Stimulated activated CD8-positive, alpha-beta memory T cell treated with anti-CD3 and anti-CD28 coated beads, Interleukin-15, amount 100 ng/mL, for 1 hour (primary cell): Measurements from ENCODE around the gene CRIM1.

Experiments
- DNase-seq: peaks from one replicate; pipeline ENCODE4 v3.0.0-alpha.2; 2020; ENCODE audit warnings: low read depth

CRIM1 gene

DNA sequence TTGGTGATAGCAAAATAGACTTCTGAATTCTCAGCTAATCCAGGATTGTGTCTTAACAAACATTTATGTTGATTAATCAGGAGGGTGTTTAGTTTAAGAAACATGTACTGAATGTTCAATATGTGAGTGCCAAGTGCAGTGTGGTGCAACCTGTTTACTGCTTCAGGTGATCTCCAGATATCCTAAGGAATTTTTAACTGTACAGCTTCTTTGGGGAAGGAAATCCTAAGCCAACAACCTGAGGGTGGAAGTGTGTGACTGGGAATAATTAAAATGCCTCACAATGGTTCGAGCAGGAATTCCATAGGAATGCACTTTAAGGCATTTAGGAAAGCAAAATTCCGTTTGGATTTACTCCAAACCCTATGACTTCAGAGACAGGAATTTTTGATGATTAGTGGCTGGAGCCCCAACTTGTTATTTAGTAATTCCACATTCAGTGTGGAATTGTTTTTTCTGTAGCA is 16.4 kb downstream of the CRIM1 start:
- DNase-seq, result no peak

DNA sequence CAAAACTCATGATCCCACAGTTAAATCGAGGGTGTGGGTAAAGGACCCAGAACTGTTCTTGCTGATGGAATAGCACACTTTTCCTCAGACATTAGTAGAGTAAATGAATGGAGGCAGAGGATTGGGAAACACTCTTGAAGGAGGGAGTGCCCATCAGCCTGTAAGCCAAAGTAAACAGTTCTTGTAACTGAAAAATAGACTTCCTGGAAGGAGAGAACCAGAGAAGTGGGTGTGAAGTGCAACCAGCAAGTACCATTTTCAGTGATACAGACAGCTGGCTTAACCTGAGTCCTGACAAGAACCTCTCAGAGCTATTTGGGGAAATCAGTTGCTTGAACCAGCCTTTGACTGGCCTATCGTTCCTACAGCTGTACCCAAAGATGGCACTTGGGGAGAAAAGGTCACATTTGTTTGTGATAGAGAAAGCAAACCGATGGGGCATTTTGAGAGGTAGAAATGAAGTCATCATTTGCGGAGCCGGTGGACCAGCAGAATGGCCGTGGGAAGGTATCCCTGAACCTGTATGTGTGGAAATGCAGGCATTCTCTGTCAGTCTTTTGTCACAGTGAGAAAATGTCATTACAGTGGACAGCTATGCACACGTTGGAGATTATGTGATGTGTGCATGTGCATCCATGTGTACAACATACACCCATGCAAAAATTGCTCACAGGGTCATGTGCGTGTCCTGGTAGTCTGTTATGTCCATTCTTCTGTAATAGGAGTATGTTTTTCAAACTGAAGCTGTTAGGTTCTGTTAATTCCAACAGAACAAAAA is 17.8 kb downstream of the CRIM1 start:
- no peak for DNase-seq

DNA sequence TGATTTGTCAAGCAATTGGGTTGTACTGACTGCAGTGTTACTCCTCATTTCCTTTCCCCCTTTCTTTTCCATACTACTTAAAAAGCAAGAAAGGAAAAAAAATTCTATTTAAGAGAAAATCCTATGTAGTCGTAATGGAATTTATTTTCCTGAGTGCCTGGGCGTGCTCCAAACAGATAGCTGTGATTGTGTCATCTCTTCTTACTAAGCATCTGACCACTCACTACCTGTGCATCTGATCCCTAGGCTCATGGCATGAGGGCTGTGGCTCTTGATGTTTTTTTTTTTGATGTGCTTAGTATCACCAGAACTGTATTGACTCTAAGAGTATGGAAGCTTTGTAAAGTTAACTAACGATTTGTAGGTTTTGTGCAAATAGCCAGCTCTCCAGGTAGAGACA is 19.0 kb downstream of the CRIM1 start:
- no peak for DNase-seq

DNA sequence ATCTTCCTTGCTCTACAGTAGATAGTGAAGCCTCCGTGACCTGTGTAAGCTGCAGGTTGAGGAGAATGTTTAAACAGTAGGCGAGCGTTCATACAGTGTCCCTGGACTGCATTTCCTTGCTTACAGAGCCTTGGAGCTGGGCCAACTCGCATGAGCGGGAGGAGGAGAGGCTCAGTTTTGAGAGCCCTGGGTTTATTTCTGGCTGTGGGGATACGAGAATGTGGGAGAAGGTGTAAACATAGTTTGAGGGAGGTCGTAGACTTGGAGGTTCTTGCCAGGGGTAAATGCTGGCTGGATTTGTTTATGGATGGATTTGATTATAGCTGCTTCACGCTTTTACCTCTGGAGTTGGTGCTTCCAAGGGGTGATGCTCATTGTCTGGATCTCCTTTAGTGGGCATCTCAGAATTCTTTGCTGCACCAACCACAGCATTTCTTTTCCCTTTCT is 20.8 kb downstream of the CRIM1 start:
- no peak for DNase-seq

DNA sequence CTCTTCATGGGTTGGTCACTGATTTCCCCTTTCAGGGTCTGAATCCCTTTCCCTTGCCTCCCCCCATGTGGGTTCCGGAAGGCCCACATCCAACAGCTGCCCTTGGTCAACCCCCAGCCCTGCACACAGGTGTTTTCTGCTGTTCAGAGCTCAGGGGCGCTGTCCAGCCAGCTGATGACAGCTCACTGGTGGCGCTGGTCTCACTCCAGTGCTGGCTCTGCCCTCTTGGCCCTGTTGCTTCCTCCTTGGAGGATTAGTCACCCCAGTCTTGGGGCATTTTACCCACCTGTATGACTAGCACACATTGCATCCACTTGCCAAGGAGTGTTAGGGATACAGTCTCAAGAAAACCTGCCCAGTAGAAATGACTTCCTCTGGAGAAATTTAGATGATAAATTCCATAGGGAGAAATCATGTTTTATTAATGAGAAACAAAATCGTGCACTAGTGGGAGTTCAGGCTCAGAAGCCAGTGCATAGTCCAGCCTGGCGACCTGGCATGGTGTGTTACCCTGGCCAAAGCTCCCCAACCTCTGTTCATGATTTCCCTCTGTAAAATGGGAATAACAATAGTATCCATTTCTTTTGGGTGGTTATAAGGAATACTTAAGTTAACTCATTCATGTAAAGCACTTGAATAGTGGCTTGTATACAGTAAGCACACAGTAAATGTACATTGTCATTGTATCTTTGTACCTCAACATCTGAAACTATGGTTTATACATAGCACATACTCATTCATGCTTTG is 21.6 kb downstream of the CRIM1 start:
- no peak for DNase-seq

DNA sequence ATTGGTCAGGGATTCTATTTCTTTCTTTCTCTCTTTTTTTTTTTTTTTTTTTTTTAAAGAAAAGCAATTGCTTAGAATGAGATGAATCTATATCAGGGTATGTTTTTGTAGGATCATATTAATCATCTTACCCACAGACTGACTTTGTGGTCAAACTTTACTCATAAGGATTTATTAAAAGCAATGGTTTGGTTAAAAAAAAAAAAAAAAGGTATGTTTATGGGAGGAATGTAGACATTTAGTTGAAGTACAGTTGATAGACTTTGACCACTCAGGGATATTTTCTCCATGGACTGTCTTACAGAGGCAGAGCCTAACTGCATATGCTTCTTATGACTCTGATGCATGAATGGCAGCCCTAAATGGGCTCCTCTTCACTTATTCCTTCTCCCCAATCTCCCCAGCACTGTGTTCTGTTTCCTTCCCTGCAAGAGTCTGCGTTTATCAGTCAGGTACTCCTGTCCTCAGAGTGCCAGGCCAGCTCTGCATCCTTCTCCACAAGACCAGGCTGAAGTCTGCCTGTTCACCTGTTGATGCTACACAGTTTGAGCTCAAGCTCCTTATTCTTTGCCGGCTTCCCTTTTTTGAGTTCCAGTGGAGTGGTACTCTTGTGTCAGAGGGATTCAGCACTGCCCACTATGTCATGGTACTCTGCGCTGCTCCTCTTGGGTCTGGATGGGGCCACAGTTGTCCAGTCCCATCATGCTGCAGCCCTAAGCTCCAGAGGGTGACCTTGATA is 24.3 kb downstream of the CRIM1 start:
- no peak for DNase-seq

DNA sequence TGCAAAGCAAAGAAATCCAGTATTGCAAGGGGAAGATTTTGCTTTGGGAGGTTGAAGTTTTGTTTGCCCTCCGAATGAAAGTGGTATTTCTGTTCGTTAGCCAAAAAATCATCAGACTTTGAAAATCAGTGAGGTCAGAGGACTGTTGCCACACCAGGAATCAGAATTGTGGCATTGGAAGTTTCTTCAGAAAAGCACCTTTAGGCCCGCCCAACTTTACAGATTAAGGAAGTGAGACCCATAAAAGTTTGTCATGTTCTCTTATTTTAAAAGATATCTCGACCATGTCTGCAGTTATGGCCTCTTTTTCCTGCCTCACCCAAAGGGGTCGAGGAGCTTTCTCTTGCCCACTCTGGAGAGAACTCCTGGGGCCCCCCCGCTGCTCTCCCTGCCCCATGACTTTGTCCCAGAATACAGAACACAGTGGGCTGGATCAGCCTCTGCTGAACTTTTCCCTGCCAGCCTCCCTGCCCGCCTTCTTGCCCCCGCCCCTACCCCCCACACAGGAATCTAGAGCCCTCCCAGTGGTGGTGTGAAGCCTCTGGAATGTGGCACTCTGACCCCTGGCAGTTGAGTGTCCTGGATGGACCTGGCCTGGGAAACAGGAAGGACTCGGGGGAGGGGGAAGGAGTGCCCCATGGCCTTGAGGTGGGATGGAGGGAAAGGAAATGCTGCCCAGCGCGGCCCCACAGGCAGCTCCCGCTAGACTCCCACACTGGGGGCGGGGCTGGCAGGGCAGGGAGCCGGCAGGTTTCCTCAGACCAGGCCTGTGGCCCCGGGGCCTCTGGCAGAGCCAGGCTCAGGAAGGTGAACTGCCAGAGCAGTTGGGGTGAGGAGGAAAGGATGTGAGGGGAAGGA is 25.3 kb downstream of the CRIM1 start:
- no peak for DNase-seq

DNA sequence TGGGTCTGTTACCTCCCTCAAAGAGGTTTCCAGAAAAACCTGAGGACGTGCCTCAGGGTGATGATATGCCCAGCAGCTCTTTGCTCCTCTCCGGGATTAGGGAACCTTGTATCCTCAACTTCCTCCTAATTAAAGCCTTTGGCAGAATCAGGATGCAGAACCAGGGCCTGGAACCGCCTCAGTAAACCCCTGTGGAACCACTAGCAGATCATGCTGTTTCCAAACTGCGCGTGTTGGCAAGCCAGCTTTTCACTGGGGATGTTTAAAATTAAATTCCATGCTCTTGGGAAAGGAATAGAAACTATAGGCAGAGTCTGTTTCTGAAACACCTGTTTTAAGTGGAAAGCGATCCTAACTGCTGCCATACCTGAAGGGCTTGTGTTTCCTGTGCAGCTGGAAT is 26.4 kb downstream of the CRIM1 start:
- no peak for DNase-seq

DNA sequence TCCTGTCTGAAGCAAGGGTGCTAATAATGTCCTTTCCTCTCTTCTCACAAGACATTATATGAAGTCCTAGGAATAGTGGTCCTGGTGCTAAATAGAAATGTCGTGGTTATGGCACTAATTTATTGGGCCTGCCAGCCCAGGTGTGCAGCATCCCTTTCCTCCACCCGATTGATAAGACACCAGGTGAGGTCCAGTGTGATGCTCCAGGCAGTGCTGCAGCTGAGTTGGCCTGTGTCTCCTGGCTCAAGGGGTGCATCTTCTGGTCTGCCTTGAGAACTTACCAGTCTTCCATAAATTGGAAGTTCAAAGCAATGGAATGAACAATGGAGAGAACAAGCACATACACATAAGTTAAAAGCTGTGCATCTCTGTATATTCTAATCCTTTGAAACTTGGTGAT is 26.9 kb downstream of the CRIM1 start:
- no peak for DNase-seq

DNA sequence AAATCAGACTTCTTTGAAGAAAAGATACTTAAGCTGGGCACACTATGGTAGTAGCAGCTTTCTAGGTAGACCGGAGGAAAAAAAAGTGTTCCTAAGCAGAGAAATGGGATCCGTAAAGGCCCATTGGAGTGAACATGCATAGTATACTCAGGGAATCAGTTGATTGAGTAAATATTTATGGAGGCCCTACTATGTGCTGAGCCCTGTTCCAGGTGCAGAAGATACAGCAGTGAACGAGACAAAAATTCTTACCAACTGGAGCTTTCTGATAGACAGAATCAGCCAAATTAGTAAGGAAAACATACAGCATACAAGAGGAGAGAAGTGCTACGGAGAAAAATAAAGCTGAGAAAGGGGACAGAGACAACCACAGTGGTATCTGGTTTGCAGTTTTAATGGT is 28.1 kb downstream of the CRIM1 start:
- DNase-seq, result no peak

DNA sequence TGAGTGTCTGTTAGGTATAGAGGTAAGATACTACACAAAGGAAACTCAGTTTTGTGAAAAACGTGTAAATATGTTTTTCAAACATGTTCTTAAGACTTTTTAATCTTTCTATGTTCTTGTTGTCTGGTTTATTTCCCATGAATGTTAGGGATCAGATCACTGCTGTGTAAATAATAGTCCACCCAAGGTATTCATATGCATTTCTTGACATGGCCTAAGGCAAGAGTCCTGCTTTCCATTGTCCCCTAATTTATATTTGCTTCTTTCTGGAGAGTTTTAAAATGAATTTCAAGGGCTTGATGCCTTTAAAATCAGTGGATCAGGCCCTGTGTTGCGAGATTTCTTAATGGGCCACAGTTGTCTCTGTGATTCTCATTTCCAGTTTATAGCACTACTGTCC is 28.9 kb downstream of the CRIM1 start:
- DNase-seq, result no peak

DNA sequence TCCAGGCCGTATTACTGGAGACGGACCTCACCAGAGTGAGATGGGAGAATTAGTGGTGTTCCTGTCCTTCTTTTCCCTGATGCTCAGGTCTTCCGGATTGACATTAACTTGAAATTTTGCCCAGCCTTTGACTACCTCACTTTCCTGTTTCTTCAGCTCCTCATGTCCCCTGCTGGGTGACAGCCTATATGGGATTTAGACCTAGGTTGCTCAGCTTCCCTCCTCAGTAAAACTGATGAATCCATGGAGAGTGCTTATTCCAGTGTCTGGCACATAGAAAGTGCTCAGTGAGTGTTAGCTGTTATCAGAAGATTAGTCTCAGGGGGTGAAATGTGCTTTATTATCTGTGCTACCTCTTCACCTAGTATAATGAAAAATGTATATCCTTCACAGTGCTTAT is 30.0 kb downstream of the CRIM1 start:
- no peak for DNase-seq

DNA sequence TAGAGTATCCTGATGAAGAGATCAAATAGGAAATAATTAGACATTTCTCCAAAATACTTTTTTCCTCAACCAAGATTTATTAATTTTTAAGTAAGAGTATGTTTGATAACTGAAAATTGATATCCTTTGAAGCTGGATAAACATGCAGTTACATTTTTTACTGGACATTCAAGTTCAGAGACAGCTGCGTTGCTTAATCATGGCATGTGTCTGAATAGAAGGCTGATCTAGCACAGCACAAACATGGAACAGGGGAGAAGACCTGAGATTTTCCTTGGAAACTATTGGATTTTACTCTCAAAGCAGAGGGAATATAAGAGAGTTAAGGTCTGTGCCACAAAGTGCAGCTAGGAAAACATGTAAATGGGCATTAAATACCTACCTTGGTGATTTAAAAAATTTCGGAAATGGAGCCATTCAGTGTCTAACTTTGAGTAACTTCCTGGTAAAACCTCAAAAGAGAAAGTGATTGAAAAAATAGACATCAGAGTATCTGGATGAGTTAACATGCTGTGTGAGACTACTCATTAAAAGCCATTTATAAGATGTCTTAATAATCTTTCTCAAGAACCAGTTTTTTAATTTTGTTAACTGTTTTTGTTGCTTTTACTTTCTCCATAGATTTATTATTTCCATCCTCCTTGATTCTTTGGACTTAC is 31.8 kb downstream of the CRIM1 start:
- no peak for DNase-seq

DNA sequence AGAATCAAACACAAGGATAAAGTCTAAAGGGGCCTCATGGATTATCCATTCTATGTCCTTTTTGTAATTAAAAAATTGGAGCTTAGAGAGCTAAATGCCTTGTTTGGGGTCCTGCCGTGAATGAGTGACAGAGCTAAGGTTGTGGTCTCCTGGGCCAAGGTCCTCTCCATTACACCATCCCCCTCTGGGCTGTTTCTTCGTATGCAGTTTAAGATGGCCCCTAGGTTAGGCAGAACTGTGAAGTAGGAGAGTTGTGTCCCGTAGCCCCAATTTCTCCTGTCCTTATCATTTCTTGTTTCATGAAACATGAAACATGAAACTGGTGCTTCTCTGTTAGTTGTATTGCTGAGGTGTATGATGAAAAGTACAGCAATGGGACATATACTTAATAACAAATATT is 32.9 kb downstream of the CRIM1 start:
- DNase-seq, result no peak

DNA sequence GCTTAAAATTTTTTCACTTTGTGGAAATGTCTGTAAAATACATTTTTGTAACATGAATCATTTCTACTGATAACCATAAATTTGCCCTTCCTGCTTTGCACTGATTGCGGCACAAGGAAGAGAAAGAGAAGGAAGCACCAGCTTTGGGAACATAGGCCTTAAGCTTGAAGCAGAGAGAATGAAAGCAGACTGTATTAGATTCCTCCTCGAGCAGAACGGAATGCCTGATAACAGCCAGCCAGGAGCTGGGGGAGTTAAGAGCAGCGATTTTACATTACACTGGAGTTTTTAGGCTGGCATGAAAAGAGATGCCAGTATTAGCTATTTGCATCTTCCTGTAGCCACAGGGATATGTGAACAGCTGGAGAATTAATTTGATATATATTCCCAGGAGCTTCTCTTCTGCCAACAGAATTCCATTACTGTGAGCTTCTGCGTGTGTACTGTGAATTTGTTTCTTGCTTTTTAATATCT is 33.5 kb downstream of the CRIM1 start:
- DNase-seq, result no peak

DNA sequence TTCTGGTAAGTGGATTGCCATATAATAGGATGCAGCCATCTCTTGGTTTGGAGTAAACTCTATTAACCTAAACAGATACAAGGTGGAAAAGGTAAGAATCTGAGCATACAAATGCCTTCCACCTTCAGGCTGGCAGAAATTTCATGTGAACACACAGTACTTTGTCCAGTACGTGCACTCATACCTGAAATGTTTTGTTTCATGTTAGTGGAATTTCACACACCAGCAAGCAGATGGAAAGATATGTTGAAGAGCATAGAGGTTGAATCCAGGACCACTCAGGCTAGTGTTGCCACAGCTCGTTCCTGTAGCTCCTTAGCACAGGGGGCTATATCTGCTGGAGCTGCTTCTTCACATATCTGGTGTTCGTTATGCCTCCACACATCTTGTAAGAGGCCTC is 34.0 kb downstream of the CRIM1 start:
- DNase-seq, result no peak

DNA sequence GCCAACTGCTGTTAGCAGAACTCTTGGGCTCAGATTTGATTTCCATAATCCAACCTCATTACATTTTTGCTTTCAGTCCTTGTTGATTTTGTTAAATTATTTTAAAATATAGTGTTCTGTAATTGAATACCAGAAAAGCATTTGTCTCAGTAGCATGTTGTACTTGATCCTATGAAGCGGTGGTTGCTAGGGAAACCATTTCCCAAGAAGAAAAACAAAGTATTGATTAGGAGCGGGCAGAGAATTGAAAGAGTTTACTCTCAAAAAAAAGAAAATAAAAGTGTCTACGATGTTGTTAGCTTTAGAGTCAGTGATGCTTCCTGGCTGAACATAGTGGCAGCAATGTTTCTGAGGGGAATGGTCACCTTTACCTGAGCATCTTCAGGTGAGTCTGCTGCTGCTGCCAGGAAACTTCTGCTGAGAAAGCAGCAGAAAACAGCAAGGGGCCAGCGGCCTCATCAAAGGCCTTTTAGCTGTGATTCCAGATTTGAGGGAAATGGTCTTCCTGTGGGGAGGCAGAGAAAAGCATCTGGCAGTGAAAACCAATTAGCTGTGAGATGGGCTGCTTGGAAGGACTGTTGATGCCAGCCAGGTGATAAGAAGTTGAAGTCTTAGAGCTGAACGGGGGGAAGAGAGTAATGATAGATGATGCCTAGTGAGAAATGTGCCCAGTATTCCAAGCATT is 37.1 kb downstream of the CRIM1 start:
- no peak for DNase-seq

DNA sequence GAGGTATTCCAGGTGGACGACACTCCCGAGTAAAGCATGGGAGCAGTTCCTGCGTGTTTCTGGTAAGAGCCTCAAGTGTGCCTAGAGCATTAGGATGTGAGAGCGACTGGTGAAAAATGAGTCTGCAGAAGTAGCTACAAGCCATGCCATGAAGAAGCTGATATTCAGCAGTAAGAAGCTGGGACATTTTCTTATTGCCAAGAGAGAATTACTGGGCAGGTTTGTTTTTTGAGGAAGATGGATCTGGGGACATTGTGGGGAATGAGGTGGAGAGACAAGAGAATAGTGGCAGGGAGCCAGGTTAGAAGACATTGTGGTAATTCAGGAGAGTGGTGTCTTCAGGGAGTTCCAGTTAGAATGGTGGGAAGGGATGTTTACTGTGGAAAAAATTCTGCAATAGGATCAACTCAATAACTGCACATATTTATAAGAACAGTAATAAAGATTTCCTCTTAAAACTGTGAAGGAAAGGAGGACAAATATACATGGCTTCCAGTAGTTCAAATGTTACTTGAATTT is 38.2 kb downstream of the CRIM1 start:
- no peak for DNase-seq

DNA sequence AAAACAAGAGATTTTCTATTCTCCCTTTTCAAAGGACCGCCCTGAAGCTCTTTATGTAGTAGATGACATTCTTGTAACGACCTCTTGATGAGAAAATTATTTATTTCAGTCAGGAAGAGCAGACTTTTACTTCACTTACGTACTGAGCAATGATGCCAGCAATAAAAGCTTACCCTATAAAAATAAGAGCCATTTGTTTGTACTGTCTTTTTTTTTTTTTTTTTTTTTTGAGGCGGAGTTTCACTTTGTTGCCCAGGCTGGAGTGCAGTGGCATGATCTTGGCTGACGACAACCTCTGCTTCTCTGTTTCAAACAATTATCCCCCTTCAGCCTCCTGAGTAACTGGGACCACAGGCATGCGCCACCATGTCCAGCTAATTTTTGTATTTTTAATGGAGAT is 39.2 kb downstream of the CRIM1 start:
- no peak for DNase-seq

DNA sequence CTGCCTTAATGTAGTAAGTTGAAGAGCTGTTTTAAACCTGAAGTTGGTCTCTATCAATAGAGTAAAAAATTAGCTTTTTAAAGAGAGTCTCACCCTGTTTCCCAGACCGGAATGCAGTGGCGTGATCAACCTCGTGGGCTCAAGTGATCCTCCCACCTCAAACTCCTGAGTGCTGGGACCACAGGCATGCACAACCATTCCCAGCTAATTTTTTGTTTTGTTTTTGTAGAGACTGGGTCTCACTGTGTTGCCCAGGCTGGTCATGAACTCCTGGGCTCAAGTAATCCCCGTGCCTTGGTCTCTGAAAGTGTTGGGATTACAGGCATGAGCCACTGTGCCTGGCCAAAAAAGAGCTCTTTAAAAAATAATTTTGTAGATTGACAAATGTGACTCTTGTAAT is 40.3 kb downstream of the CRIM1 start:
- no peak for DNase-seq
